Hepatocyte (in vitro differentiated cells): ENCODE measurements around the gene ZNF560. TPM values are rescaled to one million over a fixed set of nuclear protein-coding genes. Genes with fewer than 3 reads are reported as not detected.

Experiments used
- DNase-seq: peaks from one replicate; pipeline ENCODE4 v3.0.0-alpha.2; 2016; ENCODE audit warnings: low spot score
- H2AFZ ChIP-seq: fragments of 200-600 bp; sonication (generic); 2 replicates; pipeline ENCODE4 v1.6.0; 2016; ENCODE audit warnings: antibody characterized with exemption, mild to moderate bottlenecking
- H3K27ac ChIP-seq: fragments of 200-600 bp; sonication (generic); 2 replicates; pipeline ENCODE4 v1.5.1; 2016; ENCODE audit warnings: mild to moderate bottlenecking
- H3K27me3 ChIP-seq: fragments of 200-600 bp; sonication (generic); 2 replicates; pipeline ENCODE4 v1.6.1; 2016
- H3K36me3 ChIP-seq: fragments of 200-600 bp; sonication (generic); replicated peaks from 2 replicates; pipeline ENCODE4 v1.5.1; 2016; ENCODE audit warnings: low read depth; ENCODE audit not compliant: insufficient read depth
- H3K4me1 ChIP-seq: fragments of 200-600 bp; sonication (generic); 2 replicates; pipeline ENCODE4 v1.5.1; 2016; ENCODE audit warnings: mild to moderate bottlenecking, moderate library complexity; ENCODE audit not compliant: insufficient read depth
- H3K4me2 ChIP-seq: fragments of 200-600 bp; sonication (generic); 2 replicates; pipeline ENCODE4 v1.6.0; 2016
- H3K4me3 ChIP-seq: fragments of 200-600 bp; sonication (generic); 2 replicates; pipeline ENCODE4 v1.5.1; 2016; ENCODE audit warnings: mild to moderate bottlenecking
- H3K79me2 ChIP-seq: fragments of 200-600 bp; sonication (generic); 2 replicates; pipeline ENCODE4 v1.6.0; 2017; ENCODE audit warnings: mild to moderate bottlenecking
- H3K9me2 ChIP-seq: fragments of 200-600 bp; sonication (generic); replicated peaks from 2 replicates; pipeline ENCODE4 v1.6.0; 2017; ENCODE audit warnings: mild to moderate bottlenecking; ENCODE audit not compliant: insufficient read depth
- H3K9me3 ChIP-seq: fragments of 200-600 bp; sonication (generic); 2 replicates; pipeline ENCODE4 v1.5.1; 2016; ENCODE audit warnings: low read depth, mild to moderate bottlenecking
- H4K20me1 ChIP-seq: fragments of 200-600 bp; sonication (generic); 2 replicates; pipeline ENCODE4 v1.6.0; 2016; ENCODE audit warnings: mild to moderate bottlenecking; ENCODE audit not compliant: insufficient read depth, poor library complexity, severe bottlenecking
- EZH2 ChIP-seq: fragments of 200-600 bp; sonication (generic); IDR thresholded peaks from 2 replicates; pipeline ENCODE4 v1.6.1; 2016; ENCODE audit warnings: antibody characterized with exemption, mild to moderate bottlenecking, borderline replicate concordance
- EZH2phosphoT487 ChIP-seq: fragments of 200-600 bp; sonication (generic); IDR thresholded peaks from one replicate; pipeline ENCODE4 v1.6.1; 2018; ENCODE audit warnings: antibody characterized with exemption, mild to moderate bottlenecking, low read depth, moderate library complexity; ENCODE audit not compliant: unreplicated experiment, severe bottlenecking
- WGBS: methylation state at CpG from one replicate; pipeline ENCODE4 v1.1.6; 2016; ENCODE audit warnings: low lambda C conversion rate; ENCODE audit errors: missing lambda C conversion rate; 5-methylcytosine and 5-hydroxymethylcytosine counted together
- polyA plus RNA-seq: library from polyadenylated mRNA; unstranded; fragments of >200 nt; fragmentation: Nextera tagmentation; extraction: Ambion mirVana; gene quantifications from 2 replicates; pipeline ENCODE4 v1.2.1, GENCODE V29; 2016
- total RNA-seq: library from RNA; depleted of rRNA; stranded (reverse); fragments of >200 nt; gene quantifications from 2 replicates; pipeline ENCODE4 v1.2.3, GENCODE V29; 2014
- TF ChIP-seq, protein P1 (sequence below): fragments of 200-600 bp; sonication (generic); IDR thresholded peaks from 2 replicates; pipeline ENCODE4 v1.5.1; 2016; ENCODE audit warnings: antibody characterized with exemption, mild to moderate bottlenecking; ENCODE audit not compliant: poor library complexity

ZNF560 gene
- total and polyA plus RNA-seq, 2 experiments from 2014 or later: not detected

- Histone ChIP-seq H3K27me3 (no peaks in the 10 kb centered on the region), H4K20me1 (no peaks in the 10 kb centered on the region), H3K79me2 (no peaks in the 10 kb centered on the region), H3K9me2 (no peaks in the 10 kb centered on the region), H3K4me2 (no peak overlapping the region), H3K27ac (no peak overlapping the region), H3K4me3 (peak overlapping the region; percentile 20), H3K4me1 (no peaks in the 10 kb centered on the region), H3K9me3 (peaks cover 92% of the 10 kb centered on the region), H3K36me3 (peaks cover 70% of the 10 kb centered on the region), H2AFZ (no peak overlapping the region)
- 98% methylated on average over 5 of the region's 5 CpGs for WGBS
- no peak for DNase-seq
- TF ChIP-seq EZH2 (no peak), EZH2phosphoT487 (no peak)
- TF ChIP-seq, protein P1, sequence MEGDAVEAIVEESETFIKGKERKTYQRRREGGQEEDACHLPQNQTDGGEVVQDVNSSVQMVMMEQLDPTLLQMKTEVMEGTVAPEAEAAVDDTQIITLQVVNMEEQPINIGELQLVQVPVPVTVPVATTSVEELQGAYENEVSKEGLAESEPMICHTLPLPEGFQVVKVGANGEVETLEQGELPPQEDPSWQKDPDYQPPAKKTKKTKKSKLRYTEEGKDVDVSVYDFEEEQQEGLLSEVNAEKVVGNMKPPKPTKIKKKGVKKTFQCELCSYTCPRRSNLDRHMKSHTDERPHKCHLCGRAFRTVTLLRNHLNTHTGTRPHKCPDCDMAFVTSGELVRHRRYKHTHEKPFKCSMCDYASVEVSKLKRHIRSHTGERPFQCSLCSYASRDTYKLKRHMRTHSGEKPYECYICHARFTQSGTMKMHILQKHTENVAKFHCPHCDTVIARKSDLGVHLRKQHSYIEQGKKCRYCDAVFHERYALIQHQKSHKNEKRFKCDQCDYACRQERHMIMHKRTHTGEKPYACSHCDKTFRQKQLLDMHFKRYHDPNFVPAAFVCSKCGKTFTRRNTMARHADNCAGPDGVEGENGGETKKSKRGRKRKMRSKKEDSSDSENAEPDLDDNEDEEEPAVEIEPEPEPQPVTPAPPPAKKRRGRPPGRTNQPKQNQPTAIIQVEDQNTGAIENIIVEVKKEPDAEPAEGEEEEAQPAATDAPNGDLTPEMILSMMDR: no peak
These were observed 30.4 kb upstream of the ZNF560 start for GRCh38 chr19:9528757-9529336.

GRCh38 chr19:9523885-9524474 is 25.6 kb upstream of the ZNF560 start:
- Histone ChIP-seq H2AFZ (no peak overlapping the region), H3K4me3 (no peak overlapping the region), H3K9me3 (peaks cover 57% of the 10 kb centered on the region), H3K79me2 (no peaks in the 10 kb centered on the region), H3K27ac (no peak overlapping the region), H4K20me1 (no peaks in the 10 kb centered on the region), H3K4me1 (no peaks in the 10 kb centered on the region), H3K36me3 (peaks cover 25% of the 10 kb centered on the region), H3K27me3 (no peaks in the 10 kb centered on the region), H3K9me2 (no peaks in the 10 kb centered on the region), H3K4me2 (no peak overlapping the region)
- 100% methylated on average over 1 of the region's 1 CpG for WGBS
- TF ChIP-seq EZH2phosphoT487 (no peak), EZH2 (no peak)
- TF ChIP-seq, protein P1: no peak
- DNase-seq: no peak

GRCh38 chr19:9507285-9507684 is 8.9 kb upstream of the ZNF560 start:
- no peaks in the 10 kb centered on the region for H3K36me3 ChIP-seq
- 75% methylated on average over 3 of the region's 3 CpGs for WGBS
- H3K27ac ChIP-seq: no peak overlapping the region
- H3K9me3 ChIP-seq: no peaks in the 10 kb centered on the region
- TF ChIP-seq, protein P1: no peak
- TF ChIP-seq EZH2: no peak
- no peak overlapping the region for H3K4me3 ChIP-seq
- H2AFZ ChIP-seq: no peak overlapping the region
- DNase-seq: no peak
- H3K4me1 ChIP-seq: no peaks in the 10 kb centered on the region
- H3K79me2 ChIP-seq: no peaks in the 10 kb centered on the region
- H3K4me2 ChIP-seq: no peak overlapping the region
- H3K27me3 ChIP-seq: no peaks in the 10 kb centered on the region
- no peaks in the 10 kb centered on the region for H3K9me2 ChIP-seq
- no peaks in the 10 kb centered on the region for H4K20me1 ChIP-seq
